GM12874 (cell line): ENCODE results near the gene TWIST2.

Experiments used
- TF ChIP-seq, protein P1 (sequence below): IDR thresholded peaks from 2 replicates; pipeline ENCODE4 v1.5.1; 2011; ENCODE audit warnings: low read depth, mild to moderate bottlenecking, control low read depth, low read length, moderate library complexity; ENCODE audit not compliant: insufficient read depth

TWIST2 gene

DNA sequence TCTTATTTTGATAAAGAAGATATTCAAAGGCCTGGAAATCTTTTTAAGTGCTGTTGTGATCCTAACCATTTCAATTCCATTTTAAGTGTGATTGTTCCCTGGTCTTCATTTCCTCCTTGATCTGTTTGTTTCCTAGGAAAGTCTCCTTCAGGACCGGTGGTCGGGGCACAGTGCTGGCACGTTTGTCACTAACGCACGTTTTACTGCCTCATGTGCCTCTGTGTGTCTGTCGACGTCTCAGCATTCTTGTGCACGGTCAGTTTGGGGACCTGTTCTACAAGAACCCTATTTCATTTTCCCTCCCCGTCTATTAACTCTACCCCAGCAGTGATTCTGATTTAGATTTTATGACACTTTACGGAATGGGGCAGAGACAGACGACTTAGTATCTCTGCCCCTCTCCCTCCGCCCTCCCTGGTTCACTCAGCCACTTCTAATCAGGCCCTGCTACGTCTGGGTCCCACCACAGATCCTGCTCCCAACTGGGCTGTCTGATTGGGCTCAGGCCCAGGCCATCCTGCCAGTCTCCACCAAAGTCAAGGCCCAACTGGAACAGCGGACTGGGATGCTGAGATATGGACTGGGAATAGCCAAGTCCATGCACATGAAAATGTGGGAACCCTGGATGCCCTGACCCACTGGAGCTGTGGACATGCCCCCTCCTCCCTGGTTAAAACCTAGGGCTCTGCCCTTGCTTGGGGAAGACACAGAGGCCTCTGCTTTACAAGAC is 95.6 kb downstream of the TWIST2 start:
- TF ChIP-seq, protein P1, sequence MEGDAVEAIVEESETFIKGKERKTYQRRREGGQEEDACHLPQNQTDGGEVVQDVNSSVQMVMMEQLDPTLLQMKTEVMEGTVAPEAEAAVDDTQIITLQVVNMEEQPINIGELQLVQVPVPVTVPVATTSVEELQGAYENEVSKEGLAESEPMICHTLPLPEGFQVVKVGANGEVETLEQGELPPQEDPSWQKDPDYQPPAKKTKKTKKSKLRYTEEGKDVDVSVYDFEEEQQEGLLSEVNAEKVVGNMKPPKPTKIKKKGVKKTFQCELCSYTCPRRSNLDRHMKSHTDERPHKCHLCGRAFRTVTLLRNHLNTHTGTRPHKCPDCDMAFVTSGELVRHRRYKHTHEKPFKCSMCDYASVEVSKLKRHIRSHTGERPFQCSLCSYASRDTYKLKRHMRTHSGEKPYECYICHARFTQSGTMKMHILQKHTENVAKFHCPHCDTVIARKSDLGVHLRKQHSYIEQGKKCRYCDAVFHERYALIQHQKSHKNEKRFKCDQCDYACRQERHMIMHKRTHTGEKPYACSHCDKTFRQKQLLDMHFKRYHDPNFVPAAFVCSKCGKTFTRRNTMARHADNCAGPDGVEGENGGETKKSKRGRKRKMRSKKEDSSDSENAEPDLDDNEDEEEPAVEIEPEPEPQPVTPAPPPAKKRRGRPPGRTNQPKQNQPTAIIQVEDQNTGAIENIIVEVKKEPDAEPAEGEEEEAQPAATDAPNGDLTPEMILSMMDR: no peak

DNA sequence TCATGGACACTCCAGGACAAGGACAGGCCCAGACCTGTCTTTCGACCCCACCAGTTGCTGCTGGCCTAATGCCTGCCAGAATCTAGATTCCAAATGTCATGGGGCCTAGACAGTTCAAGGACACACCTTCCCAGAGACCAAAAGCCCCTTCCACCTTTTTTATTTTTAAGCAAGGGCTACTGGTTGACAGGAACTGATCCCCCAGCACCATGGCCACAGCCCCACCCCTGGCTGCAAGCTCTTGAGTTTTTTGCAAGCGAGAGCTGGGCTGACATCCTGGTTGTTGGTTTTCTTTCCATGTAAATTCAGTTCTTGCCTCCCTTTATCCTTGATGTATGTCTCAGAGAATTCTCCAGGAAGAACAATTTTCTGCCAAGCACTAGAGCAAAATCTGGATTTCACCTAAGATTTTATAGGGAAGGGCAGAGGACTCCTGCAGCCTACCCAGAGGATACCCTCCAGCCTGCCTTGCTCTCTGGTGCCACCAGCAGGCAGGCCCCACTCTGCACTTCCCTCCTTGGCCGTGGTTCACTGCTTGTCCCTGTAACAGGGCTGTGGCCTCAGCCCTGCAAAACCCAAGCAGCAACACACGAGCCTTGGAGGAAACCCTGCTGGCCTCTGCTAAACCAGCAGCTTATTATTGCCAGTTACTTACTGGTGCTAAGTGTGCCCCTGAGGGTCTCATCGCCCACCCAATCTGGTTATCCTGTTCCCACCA is 97.7 kb downstream of the TWIST2 start:
- TF ChIP-seq, protein P1: peak; percentile 45

DNA sequence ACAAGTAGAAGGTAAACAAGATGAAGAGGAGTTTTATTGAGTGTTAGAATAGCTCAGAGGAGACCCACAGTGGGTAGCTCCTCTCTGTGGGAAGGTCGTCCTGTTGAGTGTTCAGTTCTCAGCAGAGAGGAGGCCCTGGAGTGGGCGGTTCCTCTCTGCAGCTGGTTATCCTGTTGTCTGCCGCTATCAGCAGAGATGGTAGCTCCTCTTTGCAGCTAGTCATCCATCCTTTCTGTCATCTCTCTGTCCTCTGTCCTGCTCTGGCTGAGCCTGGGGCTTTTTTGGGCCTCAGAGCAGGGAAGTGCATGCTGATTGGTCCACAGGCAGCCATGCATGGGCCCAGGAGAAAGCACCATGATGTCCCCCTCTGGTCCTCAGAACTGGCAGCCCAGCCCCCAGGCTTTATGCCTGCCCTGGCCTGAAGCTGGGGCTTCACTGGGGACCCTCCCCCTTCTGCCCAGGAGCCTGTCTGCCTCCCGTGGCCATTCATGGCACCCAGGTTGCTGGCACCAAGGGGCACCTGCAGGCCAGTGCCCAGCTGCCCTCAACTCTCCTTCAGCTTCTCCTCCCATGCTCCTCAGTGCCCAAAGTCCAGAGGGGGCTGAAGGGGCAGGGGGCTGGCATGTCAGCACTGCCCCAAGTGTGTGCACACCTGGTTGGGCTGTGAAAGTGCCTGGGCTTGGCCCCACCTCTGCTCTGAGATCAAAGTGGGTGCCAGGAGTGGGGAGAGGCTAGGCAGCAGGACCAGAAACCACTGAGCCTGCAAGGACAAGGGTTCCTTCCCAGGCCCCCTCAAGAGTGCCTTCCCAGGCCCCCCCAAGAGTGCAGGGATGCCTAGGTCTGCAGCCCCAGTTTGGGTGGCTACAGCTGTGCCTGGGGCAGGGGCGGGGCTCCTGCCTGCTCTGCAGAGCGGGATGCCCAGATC is 98.7 kb downstream of the TWIST2 start:
- TF ChIP-seq, protein P1: no peak

DNA sequence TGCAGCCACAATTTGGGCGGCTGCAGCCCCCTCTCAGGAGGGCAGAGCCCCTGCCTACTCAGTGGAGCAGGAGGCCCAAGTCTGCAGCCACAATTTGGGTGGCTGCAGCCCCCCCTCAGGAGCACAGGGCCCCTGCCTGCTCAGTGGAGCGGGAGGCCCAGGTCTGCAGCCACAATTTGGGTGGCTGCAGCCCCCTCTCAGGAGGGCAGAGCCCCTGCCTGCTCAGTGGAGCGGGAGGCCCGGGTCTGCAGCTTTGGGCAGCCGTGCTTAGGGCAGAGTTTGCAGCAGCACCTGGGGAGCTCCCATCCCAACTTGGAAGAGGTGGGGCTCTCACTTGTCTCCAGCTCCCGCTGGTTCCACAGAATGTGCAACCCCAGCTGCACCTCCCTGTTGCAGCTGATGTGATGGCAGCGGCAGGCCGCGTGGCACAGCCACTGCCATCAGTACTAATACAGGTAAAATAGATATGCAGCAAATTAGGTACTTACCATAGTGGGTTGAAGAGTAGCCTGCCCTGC is 99.4 kb downstream of the TWIST2 start:
- TF ChIP-seq, protein P1: no peak

DNA sequence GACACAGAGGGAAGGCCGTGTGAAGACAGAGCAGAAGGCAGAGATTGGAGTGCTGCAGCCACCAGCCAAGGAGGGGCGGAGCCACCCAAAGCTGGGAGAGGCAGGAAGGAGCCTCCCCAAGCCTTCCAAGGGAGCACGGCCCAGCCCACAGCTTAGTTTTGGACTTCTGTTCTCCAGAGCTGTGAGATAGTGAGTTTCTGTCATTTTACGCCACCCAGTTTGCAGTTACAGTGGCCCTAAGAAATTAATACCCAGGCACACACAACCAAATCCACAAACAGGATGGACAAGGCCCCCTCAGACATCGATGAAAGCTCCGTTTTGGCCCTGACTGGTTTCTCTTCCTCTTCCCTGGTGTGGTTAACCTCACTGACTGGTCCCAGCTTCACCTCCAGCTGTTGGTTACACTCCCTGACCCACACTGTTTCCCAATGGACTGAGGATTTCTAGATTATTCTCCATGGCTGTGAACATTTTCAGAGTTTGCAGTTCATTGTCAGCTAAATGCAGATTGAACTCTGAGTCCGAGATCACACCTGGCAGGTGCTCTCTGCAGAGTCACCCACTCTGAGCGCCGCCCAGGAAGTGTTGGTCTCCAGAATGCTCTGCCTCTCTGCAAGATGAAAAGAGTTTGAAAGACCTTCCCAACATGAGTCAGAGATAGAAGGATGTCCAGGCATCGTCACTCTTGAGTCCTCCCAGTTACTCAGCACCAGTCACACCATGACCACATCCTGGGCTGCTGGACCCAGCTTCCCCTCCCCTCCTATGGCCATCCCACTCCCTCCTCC is 100.2 kb downstream of the TWIST2 start:
- TF ChIP-seq, protein P1: no peak

DNA sequence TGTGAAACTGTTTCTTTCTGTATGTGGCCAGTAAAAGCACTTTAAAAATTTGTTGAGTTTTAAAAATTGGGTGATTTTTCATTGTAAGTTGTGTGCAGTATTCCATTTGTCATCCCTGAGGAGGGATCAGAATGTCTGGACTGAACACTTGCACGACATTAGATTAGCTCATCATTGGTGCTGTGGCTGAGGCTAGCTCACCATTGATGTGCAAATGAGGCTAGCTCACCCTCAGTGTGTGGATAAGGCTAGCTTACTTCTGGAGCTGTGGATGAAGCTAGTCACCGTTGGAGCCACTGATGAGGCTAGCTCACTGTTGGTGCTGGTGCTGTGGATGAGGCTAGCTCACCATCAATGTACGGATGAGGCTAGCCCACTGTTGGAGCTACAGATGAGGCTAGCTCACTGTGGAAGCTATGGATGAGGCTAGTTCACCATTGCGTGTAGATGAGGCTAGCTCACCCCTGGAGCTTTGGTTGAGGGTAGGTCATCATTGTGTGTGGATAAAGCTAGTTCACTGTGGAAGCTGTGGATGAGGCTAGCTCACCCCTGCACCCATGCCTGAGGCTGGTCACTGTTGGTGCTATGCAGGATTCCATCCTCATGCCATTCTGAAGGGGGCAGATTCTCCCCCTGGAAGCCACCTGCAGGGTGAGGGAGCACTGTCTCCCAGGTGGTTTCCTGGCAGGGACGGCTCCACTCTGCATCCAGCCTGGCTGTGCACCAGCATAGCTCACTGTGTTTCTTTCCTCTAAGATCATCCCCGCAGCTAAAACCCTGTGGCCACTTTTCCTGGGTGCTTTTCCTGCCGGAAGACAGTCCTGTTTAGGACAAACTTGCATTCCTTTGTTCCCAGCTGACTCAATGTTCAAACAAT is 101.1 kb downstream of the TWIST2 start:
- TF ChIP-seq, protein P1: no peak
